ENCODE data around the gene SLC43A3.

SLC43A3 gene

GRCh38 chr11:57446055-57446454 is 19.1 kb upstream of the SLC43A3 start:
- TF ChIP-seq GATA2 (IDR thresholded peaks at IDR 0.05; ENCODE audit: low read depth, low read length) (no peak), GATA3 (IDR thresholded peaks at IDR 0.05; ENCODE audit: low read depth, low read length) (no peak)

DNA sequence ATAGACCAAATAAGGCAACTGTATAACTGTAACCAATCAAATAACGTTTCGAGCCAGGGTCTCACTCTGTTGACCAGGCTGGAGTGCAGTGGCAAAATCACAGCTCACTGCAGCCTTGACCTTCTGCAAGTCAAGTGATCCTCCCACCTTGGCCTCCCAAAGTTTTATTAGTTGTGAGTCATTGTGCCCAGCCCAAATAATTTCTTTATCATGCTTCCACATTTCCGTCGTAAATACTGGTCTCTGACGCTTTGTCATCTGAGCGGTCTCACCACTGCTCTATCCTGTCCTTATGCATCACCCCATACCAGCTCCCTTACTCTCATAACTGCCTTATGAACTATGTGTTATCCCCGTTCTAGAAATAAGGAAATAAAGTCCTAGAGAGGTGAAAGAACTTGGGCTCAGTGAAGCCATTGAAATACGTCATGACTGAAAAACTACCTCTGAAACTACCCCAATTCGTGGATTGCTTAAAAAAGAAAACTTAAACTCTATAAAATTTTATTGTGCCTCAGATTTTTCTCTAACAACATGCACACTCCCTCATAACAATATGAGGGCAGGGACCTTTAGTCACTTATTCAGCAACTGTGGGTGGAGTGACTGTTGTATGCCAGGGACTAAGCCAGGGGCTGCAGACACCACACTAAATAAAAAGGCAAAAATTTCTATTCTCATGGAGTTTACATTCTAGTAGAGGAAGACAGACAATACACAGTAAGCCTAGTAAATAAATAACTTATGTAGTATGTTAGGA is 17.6 kb upstream of the SLC43A3 start:
- TF ChIP-seq GATA3 (IDR thresholded peaks at IDR 0.05; ENCODE audit: low read depth, low read length), result no peak
- TF ChIP-seq GATA2 (IDR thresholded peaks at IDR 0.05; ENCODE audit: low read depth, low read length), result no peak

DNA sequence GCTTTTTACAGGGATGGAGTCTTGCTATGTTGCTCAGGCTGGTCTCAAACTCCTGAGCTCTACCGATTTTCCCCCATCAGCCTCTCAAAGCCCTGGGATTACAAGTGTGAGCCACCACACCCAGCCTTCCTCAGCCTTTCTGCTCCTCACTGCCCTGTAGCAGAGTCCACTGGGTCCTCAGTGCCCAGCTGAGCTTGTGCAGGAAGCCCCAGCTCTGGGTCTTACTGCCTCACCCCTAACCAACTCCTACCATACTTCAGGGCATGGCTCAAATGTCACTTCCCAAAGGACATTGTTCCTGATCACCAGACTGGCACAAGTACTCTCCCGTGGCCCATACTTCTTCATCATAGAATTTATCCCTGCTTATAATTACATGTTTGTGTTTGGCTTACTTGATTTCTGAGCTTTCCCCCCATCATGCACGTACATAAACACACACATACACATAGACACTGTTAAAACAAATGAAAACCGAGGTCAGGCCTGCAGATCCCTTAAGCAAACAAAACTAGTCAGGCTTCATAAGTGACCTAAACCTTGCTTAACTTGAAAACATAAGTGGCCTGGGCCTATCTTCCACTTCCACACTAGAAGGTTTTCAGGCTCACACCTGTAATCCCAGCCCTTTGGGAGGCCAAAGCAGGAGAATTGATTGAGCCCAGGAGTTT is 14.0 kb upstream of the SLC43A3 start:
- TF ChIP-seq GATA3 (IDR thresholded peaks at IDR 0.05; ENCODE audit: low read depth, low read length) (no peak), GATA2 (IDR thresholded peaks at IDR 0.05; ENCODE audit: low read depth, low read length) (no peak)

- TF ChIP-seq GATA2 (IDR thresholded peaks at IDR 0.05; ENCODE audit: low read depth, low read length), result no peak
- TF ChIP-seq GATA3 (IDR thresholded peaks at IDR 0.05; ENCODE audit: low read depth, low read length), result no peak
Measured at GRCh38 chr11:57439786-57440185, 12.9 kb upstream of the SLC43A3 start.

- TF ChIP-seq GATA2 (IDR thresholded peaks at IDR 0.05; ENCODE audit: low read depth, low read length) (no peak), GATA3 (IDR thresholded peaks at IDR 0.05; ENCODE audit: low read depth, low read length) (no peak)
Measured at GRCh38 chr11:57438345-57439285, 11.7 kb upstream of the SLC43A3 start.

- TF ChIP-seq GATA3 (IDR thresholded peaks at IDR 0.05; ENCODE audit: low read depth, low read length), result no peak
- TF ChIP-seq GATA2 (IDR thresholded peaks at IDR 0.05; ENCODE audit: low read depth, low read length), result no peak
Measured at GRCh38 chr11:57436031-57436430, 9.1 kb upstream of the SLC43A3 start.

DNA sequence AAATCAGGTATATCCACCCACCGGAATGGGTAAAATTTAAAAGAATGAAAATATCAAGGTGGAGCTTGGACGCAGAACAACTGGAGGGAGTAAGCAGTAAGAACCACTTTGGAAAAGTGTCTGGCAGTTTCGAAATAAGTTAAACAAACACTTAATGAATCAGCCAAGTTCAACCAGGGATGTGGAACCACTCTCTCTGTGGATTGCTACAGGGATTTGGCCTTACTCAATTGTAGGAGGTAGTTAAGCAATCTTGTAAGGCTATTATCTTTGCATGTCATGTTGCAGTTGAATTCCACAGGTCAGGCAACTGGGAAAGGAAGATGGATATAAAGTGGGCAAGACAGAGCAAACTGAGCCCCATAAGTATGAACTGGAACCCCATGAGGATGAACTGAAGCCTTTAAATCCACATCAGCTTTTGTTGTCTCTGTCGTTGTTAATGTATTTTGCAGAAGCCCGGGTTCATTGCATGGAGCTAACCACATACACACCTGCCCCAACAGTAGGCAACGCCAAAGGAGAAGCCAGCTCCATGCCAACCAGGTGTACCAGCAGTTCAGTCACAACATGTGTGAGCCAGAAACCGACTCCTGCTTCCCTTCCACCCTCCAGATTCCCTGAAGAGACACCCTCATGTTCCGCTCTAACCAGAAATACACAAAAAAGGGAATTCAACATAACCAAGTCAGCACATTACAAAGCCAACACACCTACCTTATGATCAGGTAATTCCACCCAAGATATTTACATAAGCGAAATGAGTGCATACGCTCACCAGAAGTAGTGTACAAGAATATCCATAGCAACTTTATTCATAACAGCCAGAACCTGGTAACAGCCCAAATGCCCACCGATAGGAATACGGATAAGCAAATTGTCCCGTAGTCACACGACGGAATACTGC is 8.0 kb upstream of the SLC43A3 start:
- TF ChIP-seq GATA3 (IDR thresholded peaks at IDR 0.05; ENCODE audit: low read depth, low read length) (no peak), GATA2 (IDR thresholded peaks at IDR 0.05; ENCODE audit: low read depth, low read length) (no peak)

- TF ChIP-seq GATA2 (IDR thresholded peaks at IDR 0.05; ENCODE audit: low read depth, low read length) (no peak), GATA3 (IDR thresholded peaks at IDR 0.05; ENCODE audit: low read depth, low read length) (no peak)
Measured at GRCh38 chr11:57432714-57433163, 5.8 kb upstream of the SLC43A3 start.

DNA sequence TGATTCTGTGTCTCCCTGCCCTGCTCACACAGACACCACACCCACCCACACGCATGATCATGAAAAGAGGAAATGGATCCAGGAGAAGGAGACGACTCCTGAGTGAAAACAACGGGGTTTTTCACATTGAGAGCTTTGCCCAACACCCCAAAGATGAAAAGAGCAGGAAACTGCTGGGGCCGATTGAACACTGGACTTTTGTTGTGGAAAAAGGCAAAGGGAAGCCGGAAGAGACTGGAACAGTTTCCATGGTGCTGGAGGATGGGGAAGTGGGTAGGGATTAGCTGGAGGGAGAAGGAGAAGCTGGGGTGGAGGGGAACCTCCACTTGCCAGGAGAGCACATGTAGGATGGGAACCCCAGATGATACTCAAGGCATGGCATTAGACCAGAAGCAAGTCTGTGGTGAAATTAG is 5.2 kb upstream of the SLC43A3 start:
- TF ChIP-seq GATA2 (IDR thresholded peaks at IDR 0.05; ENCODE audit: low read depth, low read length) (no peak), GATA3 (IDR thresholded peaks at IDR 0.05; ENCODE audit: low read depth, low read length) (no peak)

GRCh38 chr11:57430952-57431351 is 4.0 kb upstream of the SLC43A3 start:
- TF ChIP-seq GATA3 (IDR thresholded peaks at IDR 0.05; ENCODE audit: low read depth, low read length), result no peak
- no peak for TF ChIP-seq GATA2 (IDR thresholded peaks at IDR 0.05; ENCODE audit: low read depth, low read length)

DNA sequence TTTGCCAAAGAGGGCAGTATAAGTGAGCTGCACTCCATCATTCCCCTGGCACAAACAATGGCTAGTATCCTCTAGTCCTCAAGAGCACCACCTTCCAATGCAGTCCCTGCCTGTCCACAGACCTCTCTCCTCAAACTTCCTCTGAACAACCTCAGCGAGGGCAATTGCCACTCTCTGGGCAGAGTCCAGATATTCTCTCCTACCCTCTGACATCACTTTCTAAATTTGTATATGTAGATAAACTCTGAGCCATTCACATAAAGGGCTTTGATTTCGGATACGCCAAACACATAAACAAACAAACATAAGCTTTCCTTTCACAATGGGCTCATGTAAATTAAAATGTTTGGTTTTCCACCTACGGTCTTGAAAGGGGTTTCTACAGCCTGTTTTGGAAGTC is 3.0 kb upstream of the SLC43A3 start:
- TF ChIP-seq GATA2 (IDR thresholded peaks at IDR 0.05; ENCODE audit: low read depth, low read length) (no peak), GATA3 (IDR thresholded peaks at IDR 0.05; ENCODE audit: low read depth, low read length) (no peak)

GRCh38 chr11:57428643-57429042 is 1.7 kb upstream of the SLC43A3 start:
- TF ChIP-seq GATA2 (IDR thresholded peaks at IDR 0.05; ENCODE audit: low read depth, low read length) (no peak), GATA3 (IDR thresholded peaks at IDR 0.05; ENCODE audit: low read depth, low read length) (no peak)

DNA sequence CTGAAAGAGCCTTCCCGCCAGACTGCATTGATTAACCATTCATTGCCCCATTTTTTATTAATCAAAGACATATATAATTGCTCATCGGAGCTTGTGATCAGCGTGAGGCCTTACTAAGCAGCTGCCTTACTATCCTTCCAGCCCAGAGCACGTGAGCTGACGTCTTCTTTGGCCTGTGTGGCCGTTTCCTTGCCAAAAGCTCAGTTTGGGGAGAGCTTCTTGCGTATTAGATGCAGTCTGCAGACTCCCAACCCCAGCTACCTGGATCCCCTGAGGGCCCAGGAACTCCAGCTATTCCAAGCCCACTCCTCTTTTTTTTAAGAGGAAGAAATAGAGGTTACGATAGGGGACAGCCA is 784 bp upstream of the SLC43A3 start:
- TF ChIP-seq GATA2 (IDR thresholded peaks at IDR 0.05; ENCODE audit: low read depth, low read length), result no peak
- no peak for TF ChIP-seq GATA3 (IDR thresholded peaks at IDR 0.05; ENCODE audit: low read depth, low read length)
